Trophoblast cell (in vitro differentiated cells and primary cell): ENCODE data around the gene TMEM14B.

ENCODE experiments used
- DNase-seq, 2 donors: peaks; one replicate each; pipeline ENCODE4 v3.0.0-alpha.2; 2016
- H2AFZ ChIP-seq: 2 replicates; pipeline ENCODE4 v1.6.1; 2013; ENCODE audit warnings: low read length, moderate library complexity, mild to moderate bottlenecking; ENCODE audit not compliant: insufficient read depth, poor library complexity
- H2AK5ac ChIP-seq: 2 replicates; pipeline ENCODE4 v1.6.1; 2013; ENCODE audit warnings: mild to moderate bottlenecking, low read length
- H2BK120ac ChIP-seq: 2 replicates; pipeline ENCODE4 v1.6.1; 2013; ENCODE audit warnings: low read length, mild to moderate bottlenecking, moderate library complexity; ENCODE audit not compliant: insufficient read depth, poor library complexity
- H2BK12ac ChIP-seq: 2 replicates; pipeline ENCODE4 v1.6.1; 2013; ENCODE audit warnings: mild to moderate bottlenecking, low read length, moderate library complexity
- H2BK5ac ChIP-seq: 2 replicates; pipeline ENCODE4 v1.6.1; 2013; ENCODE audit warnings: low read length, low read depth, moderate library complexity, mild to moderate bottlenecking; ENCODE audit not compliant: poor library complexity
- H3K14ac ChIP-seq: 2 replicates; pipeline ENCODE4 v1.6.1; 2013; ENCODE audit warnings: mild to moderate bottlenecking, low read length
- H3K18ac ChIP-seq: 2 replicates; pipeline ENCODE4 v1.6.1; 2013; ENCODE audit warnings: mild to moderate bottlenecking, low read length
- H3K23ac ChIP-seq: 2 replicates; pipeline ENCODE4 v1.6.1; 2013; ENCODE audit warnings: low read length
- H3K27ac ChIP-seq: 2 replicates; pipeline ENCODE4 v1.5.1; 2013; ENCODE audit warnings: low read depth, mild to moderate bottlenecking, inconsistent platforms, low read length, moderate library complexity
- H3K27me3 ChIP-seq: 2 replicates; pipeline ENCODE4 v1.6.1; 2013; ENCODE audit warnings: inconsistent platforms, mild to moderate bottlenecking, low read length, moderate library complexity; ENCODE audit not compliant: insufficient read depth
- H3K36me3 ChIP-seq, 2 experiments: 1 replicate in 1 of 2; 2 replicates in 1 of 2; pipeline ENCODE4 v1.6.1; 2013; ENCODE audit warnings: low read length in 2 of 2, mild to moderate bottlenecking in 2 of 2, moderate library complexity in 1 of 2; ENCODE audit not compliant: insufficient read depth in 2 of 2, control insufficient read depth in 1 of 2
- H3K4ac ChIP-seq: 2 replicates; pipeline ENCODE4 v1.6.1; 2013; ENCODE audit warnings: low read depth, mild to moderate bottlenecking, low read length, moderate library complexity
- H3K4me1 ChIP-seq, 2 experiments: 1 replicate in 1 of 2; 2 replicates in 1 of 2; pipeline ENCODE4 v1.6.1; 2013; ENCODE audit warnings: low read length in 2 of 2, mild to moderate bottlenecking in 2 of 2, moderate library complexity in 1 of 2; ENCODE audit not compliant: insufficient read depth in 2 of 2, control insufficient read depth in 1 of 2
- H3K4me2 ChIP-seq: 2 replicates; pipeline ENCODE4 v1.6.1; 2013; ENCODE audit warnings: inconsistent platforms, mild to moderate bottlenecking, low read length, moderate library complexity
- H3K4me3 ChIP-seq: 2 replicates; pipeline ENCODE4 v1.5.1; 2013; ENCODE audit warnings: mild to moderate bottlenecking, low read depth, low read length, inconsistent platforms
- H3K79me1 ChIP-seq: one replicate; pipeline ENCODE4 v1.6.1; 2013; ENCODE audit warnings: low read length
- H3K79me2 ChIP-seq: 2 replicates; pipeline ENCODE4 v1.6.1; 2013; ENCODE audit warnings: low read length, mild to moderate bottlenecking; ENCODE audit not compliant: control insufficient read depth, insufficient read depth, poor library complexity
- H3K9ac ChIP-seq: 2 replicates; pipeline ENCODE4 v1.6.1; 2013; ENCODE audit warnings: mild to moderate bottlenecking, low read length
- H3K9me3 ChIP-seq: 2 replicates; pipeline ENCODE4 v1.6.1; 2013; ENCODE audit warnings: low read depth, mild to moderate bottlenecking, control low read depth, inconsistent platforms, low read length; ENCODE audit not compliant: insufficient read depth
- H4K12ac ChIP-seq: 2 replicates; pipeline ENCODE4 v1.6.1; 2013; ENCODE audit warnings: low read depth, mild to moderate bottlenecking, low read length, moderate library complexity
- H4K8ac ChIP-seq: 2 replicates; pipeline ENCODE4 v1.6.1; 2013; ENCODE audit warnings: low read depth, mild to moderate bottlenecking, low read length, moderate library complexity
- H4K91ac ChIP-seq: one replicate; pipeline ENCODE4 v1.6.1; 2013; ENCODE audit warnings: low read depth, mild to moderate bottlenecking, low read length, moderate library complexity
- WGBS: extraction: QIAGEN DNeasy Blood & Tissue Kit; methylation state at CpG from one replicate; pipeline ENCODE4 v1.1.7; 2013; ENCODE audit warnings: missing lambda C conversion rate; ENCODE audit not compliant: insufficient read length, insufficient coverage; ENCODE audit errors: extremely low coverage; 5-methylcytosine and 5-hydroxymethylcytosine counted together

The TMEM14B gene

GRCh38 chr6:10779076-10779475 lies 31.5 kb downstream of the TMEM14B start:
- Histone ChIP-seq H4K91ac (no peak overlapping the region), H2BK120ac (no peak overlapping the region), H2BK5ac (no peak overlapping the region), H3K4me1 (no peaks in the 10 kb centered on the region), H3K9ac (no peak overlapping the region), H3K4me2 (no peak overlapping the region), H3K36me3 (peaks cover 0 to 4% of the 10 kb centered on the region in 2 experiments), H2AFZ (no peak overlapping the region), H3K79me2 (no peaks in the 10 kb centered on the region), H3K27ac (no peak overlapping the region), H3K27me3 (no peaks in the 10 kb centered on the region), H3K18ac (no peak overlapping the region), H3K4me3 (no peak overlapping the region), H2BK12ac (no peak overlapping the region), H3K79me1 (no peaks in the 10 kb centered on the region), H3K9me3 (no peaks in the 10 kb centered on the region), H3K4ac (no peak overlapping the region), H4K12ac (no peak overlapping the region), H2AK5ac (no peak overlapping the region), H3K23ac (no peak overlapping the region), H4K8ac (no peak overlapping the region), H3K14ac (no peak overlapping the region)
- no CpG with 5 or more reads among the region's 8 CpGs for WGBS
- DNase-seq, result no peak

GRCh38 chr6:10791673-10792072 lies 44.1 kb downstream of the TMEM14B start:
- no peak overlapping the region for H2AK5ac ChIP-seq
- no peaks in the 10 kb centered on the region for H3K4me1 ChIP-seq
- H3K4me3 ChIP-seq, result no peak overlapping the region
- H3K79me2 ChIP-seq, result no peaks in the 10 kb centered on the region
- no peak overlapping the region for H4K8ac ChIP-seq
- H4K91ac ChIP-seq, result no peak overlapping the region
- no peak overlapping the region for H3K4me2 ChIP-seq
- no peak for DNase-seq
- peaks cover 3 to 4% of the 10 kb centered on the region in 2 experiments for H3K36me3 ChIP-seq
- no CpG with 5 or more reads among the region's 5 CpGs for WGBS
- H2AFZ ChIP-seq, result no peak overlapping the region
- H3K27ac ChIP-seq, result no peak overlapping the region
- no peaks in the 10 kb centered on the region for H3K79me1 ChIP-seq
- no peaks in the 10 kb centered on the region for H3K9me3 ChIP-seq
- H3K14ac ChIP-seq, result no peak overlapping the region
- no peak overlapping the region for H3K23ac ChIP-seq
- H3K27me3 ChIP-seq, result no peaks in the 10 kb centered on the region
- H3K18ac ChIP-seq, result no peak overlapping the region
- H2BK120ac ChIP-seq, result no peak overlapping the region
- H2BK5ac ChIP-seq, result no peak overlapping the region
- H3K9ac ChIP-seq, result no peak overlapping the region
- no peak overlapping the region for H4K12ac ChIP-seq
- no peak overlapping the region for H2BK12ac ChIP-seq
- H3K4ac ChIP-seq, result no peak overlapping the region

- no CpG with 5 or more reads among the region's 5 CpGs for WGBS
- Histone ChIP-seq H4K12ac (no peak overlapping the region), H4K91ac (no peak overlapping the region), H2BK5ac (no peak overlapping the region), H3K9me3 (no peaks in the 10 kb centered on the region), H3K9ac (no peak overlapping the region), H2BK120ac (no peak overlapping the region), H3K4me3 (no peak overlapping the region), H3K18ac (no peak overlapping the region), H2AFZ (no peak overlapping the region), H3K23ac (no peak overlapping the region), H3K4me2 (no peak overlapping the region), H2BK12ac (no peak overlapping the region), H3K14ac (no peak overlapping the region), H3K36me3 (peaks cover 3% of the 10 kb centered on the region in 2 experiments), H2AK5ac (no peak overlapping the region), H3K4me1 (no peaks in the 10 kb centered on the region), H4K8ac (no peak overlapping the region), H3K27me3 (no peaks in the 10 kb centered on the region), H3K4ac (no peak overlapping the region), H3K79me1 (no peaks in the 10 kb centered on the region), H3K79me2 (no peaks in the 10 kb centered on the region), H3K27ac (no peak overlapping the region)
- DNase-seq, result no peak
Measured at GRCh38 chr6:10792101-10792500, 44.5 kb downstream of the TMEM14B start.

GRCh38 chr6:10793035-10793434 lies 45.4 kb downstream of the TMEM14B start:
- Histone ChIP-seq H4K8ac (no peak overlapping the region), H3K79me2 (no peaks in the 10 kb centered on the region)
- no CpG with 5 or more reads among the region's 3 CpGs for WGBS

More at GRCh38 chr6:10793035-10793434, 45.4 kb downstream of the TMEM14B start:
- Histone ChIP-seq H3K79me1 (no peaks in the 10 kb centered on the region), H3K4me2 (no peak overlapping the region), H2BK5ac (no peak overlapping the region), H2BK12ac (no peak overlapping the region), H3K4me3 (no peak overlapping the region), H3K27me3 (no peaks in the 10 kb centered on the region), H3K14ac (no peak overlapping the region), H3K9me3 (no peaks in the 10 kb centered on the region), H3K27ac (no peak overlapping the region), H2AK5ac (no peak overlapping the region), H3K9ac (no peak overlapping the region), H4K91ac (no peak overlapping the region), H2AFZ (no peak overlapping the region), H3K4ac (no peak overlapping the region), H3K23ac (no peak overlapping the region), H3K36me3 (peaks cover 3% of the 10 kb centered on the region in 2 experiments), H3K18ac (no peak overlapping the region), H3K4me1 (no peaks in the 10 kb centered on the region), H4K12ac (no peak overlapping the region), H2BK120ac (no peak overlapping the region)
- no peak for DNase-seq
